Peyer's patch (tissue), 4 donors: ENCODE measurements around the gene HSD17B14.

ENCODE experiments used
- CTCF ChIP-seq, 6 experiments: fragments of 450-650 bp in 4 of 6; fragments of 200-600 bp in 2 of 6; sonication (generic) in 1 of 6; IDR thresholded peaks; one replicate each; pipeline ENCODE4 v1.5.1; 2017 to 2019; ENCODE audit warnings: antibody characterized with exemption in 6 of 6, mild to moderate bottlenecking in 3 of 6, moderate library complexity in 1 of 6
- POLR2A ChIP-seq, 2 donors: fragments of 450-650 bp; IDR thresholded peaks; one replicate each; pipeline ENCODE4 v1.5.1; 2017; ENCODE audit warnings: antibody characterized with exemption in 2 of 2, mild to moderate bottlenecking in 2 of 2, moderate library complexity in 2 of 2

GRCh38 chr19:48813123-48813913 is 23.0 kb downstream of the HSD17B14 start:
- TF ChIP-seq CTCF (IDR thresholded peaks at IDR 0.05) (peak in 2 of 6 experiments; percentile 14 to 32), POLR2A (IDR thresholded peaks at IDR 0.05) (no peak)
